Uterus (tissue), 4 donors: ENCODE data around the gene TBC1D3K. TPM values are rescaled to one million over a fixed set of nuclear protein-coding genes. Genes with fewer than 3 reads are reported as not detected.
"Not testable (repeated sequence)": the region's sequence is repeated elsewhere in the genome, so short reads cannot be mapped to it uniquely, and the experiment has no call there.

Source experiments
- DNase-seq, 2 donors: peaks; one replicate each; pipeline ENCODE4 v3.0.0-alpha.2; 2019 to 2020
- H3K27ac ChIP-seq, 2 donors: fragments of 200-600 bp; sonication (generic); 1 replicate in 1 of 2; 2 replicates in 1 of 2; pipeline ENCODE4 v1.5.1; 2016 to 2018
- H3K27me3 ChIP-seq, 2 donors: fragments of 200-600 bp; sonication (generic); one replicate each; pipeline ENCODE4 v1.5.1; 2018 to 2019; ENCODE audit warnings: control low read depth in 1 of 2
- H3K36me3 ChIP-seq, 2 donors: fragments of 200-600 bp; sonication (generic); one replicate each; pipeline ENCODE4 v1.5.1; 2019; ENCODE audit warnings: control low read depth in 1 of 2
- H3K4me1 ChIP-seq, 2 donors: fragments of 200-600 bp; sonication (generic); one replicate each; pipeline ENCODE4 v1.5.1; 2018 to 2019; ENCODE audit warnings: control low read depth in 1 of 2
- H3K4me3 ChIP-seq, 2 donors: fragments of 200-600 bp; sonication (generic); 1 replicate in 1 of 2; 2 replicates in 1 of 2; pipeline ENCODE4 v1.5.1; 2018 to 2019; ENCODE audit warnings: mild to moderate bottlenecking in 1 of 2
- H3K9me3 ChIP-seq, 2 donors: fragments of 200-600 bp; sonication (generic); one replicate each; pipeline ENCODE4 v1.5.1; 2019; ENCODE audit warnings: control low read depth in 1 of 2
- CTCF ChIP-seq, 4 experiments: fragments of 200-600 bp in 2 of 4; fragments of 450-650 bp in 2 of 4; sonication (generic) in 2 of 4; IDR thresholded peaks; one replicate each; pipeline ENCODE4 v1.5.1; 2016 to 2019; ENCODE audit warnings: antibody characterized with exemption in 4 of 4, mild to moderate bottlenecking in 2 of 4, moderate library complexity in 1 of 4
- POLR2A ChIP-seq, 2 donors: fragments of 450-650 bp; IDR thresholded peaks; one replicate each; pipeline ENCODE4 v1.6.1; 2016; ENCODE audit warnings: antibody characterized with exemption in 2 of 2, mild to moderate bottlenecking in 1 of 2, moderate library complexity in 1 of 2
- intact Hi-C: fragments of 100-400 bp; cut with DNase I; formaldehyde crosslinking; loops from one replicate; pipeline ENCODE4 v1.15.1; 2023; ENCODE audit warnings: low total_unique reads
- small RNA-seq: library from RNA; depleted of rRNA; stranded (forward); fragments of <200 nt; gene quantifications from one replicate; pipeline ENCODE3, GENCODE V24; 2016
- total RNA-seq, 4 donors: library from RNA; depleted of rRNA in 3 of 4; stranded (reverse); fragments of >200 nt in 3 of 4; gene quantifications; one replicate each; pipeline versions ENCODE4 v1.1.0 to v1.2.4, GENCODE V29; 2014 to 2023
- donor health status: DM: yes; HTN: yes; CAD: no.

TBC1D3K gene
- not detected for total RNA-seq

- H3K27me3 ChIP-seq, H3K36me3 ChIP-seq, H3K9me3 ChIP-seq, intact Hi-C loops, H3K4me3 ChIP-seq, DNase-seq, H3K27ac ChIP-seq, H3K4me1 ChIP-seq: not testable (repeated sequence)
These were observed at the start of gene TBC1D3K for GRCh38 chr17:37924115-37924514. Gene TBC1D3K, plus strand, starts transcription at chr17:37924415. Its CDS starts 1,585 bp downstream, at chr17:37926000.

GRCh38 chr17:37884516-37884915 lies 39.7 kb upstream of the TBC1D3K start:
- H3K4me3 ChIP-seq, result no peak overlapping the region
- H3K36me3 ChIP-seq, result no peaks in the 10 kb centered on the region
- H3K9me3 ChIP-seq, result no peaks in the 10 kb centered on the region
- TF ChIP-seq POLR2A (IDR thresholded peaks at IDR 0.05) (no peak), CTCF (IDR thresholded peaks at IDR 0.05) (no peak)
- H3K27ac ChIP-seq, result no peak overlapping the region
- no peak for DNase-seq
- H3K4me1 ChIP-seq, result no peaks in the 10 kb centered on the region
- no peaks in the 10 kb centered on the region for H3K27me3 ChIP-seq
- intact Hi-C loops, result no loop called here

- intact Hi-C loops, result no loop called here
- H3K27me3 ChIP-seq, result no peaks in the 10 kb centered on the region
- no peak overlapping the region for H3K27ac ChIP-seq
- DNase-seq, result no peak
- H3K9me3 ChIP-seq, result no peaks in the 10 kb centered on the region
- H3K36me3 ChIP-seq, result no peaks in the 10 kb centered on the region
- no peak for TF ChIP-seq POLR2A (IDR thresholded peaks at IDR 0.05)
- TF ChIP-seq CTCF (IDR thresholded peaks at IDR 0.05), result no peak
- H3K4me3 ChIP-seq, result no peak overlapping the region
- no peaks in the 10 kb centered on the region for H3K4me1 ChIP-seq
These were observed 39.1 kb upstream of the TBC1D3K start for GRCh38 chr17:37885136-37885535.

- no peak for DNase-seq
- no peaks in the 10 kb centered on the region for H3K4me1 ChIP-seq
- intact Hi-C loops, result no loop called here
- no peak overlapping the region for H3K27ac ChIP-seq
- H3K27me3 ChIP-seq, result no peaks in the 10 kb centered on the region
- no peaks in the 10 kb centered on the region for H3K36me3 ChIP-seq
- no peaks in the 10 kb centered on the region for H3K9me3 ChIP-seq
- TF ChIP-seq CTCF (IDR thresholded peaks at IDR 0.05), result no peak
- TF ChIP-seq POLR2A (IDR thresholded peaks at IDR 0.05), result no peak
- H3K4me3 ChIP-seq, result no peak overlapping the region
These were observed 35.3 kb upstream of the TBC1D3K start for GRCh38 chr17:37888881-37889280.

- intact Hi-C loops, DNase-seq, H3K27me3 ChIP-seq: not testable (repeated sequence)
These were observed 27.3 kb upstream of the TBC1D3K start for GRCh38 chr17:37896961-37897360.

More at GRCh38 chr17:37896961-37897360, 27.3 kb upstream of the TBC1D3K start:
- H3K4me1 ChIP-seq, H3K9me3 ChIP-seq, H3K27ac ChIP-seq, H3K36me3 ChIP-seq, H3K4me3 ChIP-seq: not testable (repeated sequence)

Small RNA genes within 50 kb of the gene (small RNA-seq; reads per million reads assigned to genes)
- gene RF00001, result not detected
- gene RNU6-489P, result not detected

Other genes with a start within 250 kb of the TBC1D3K start
- gene HNF1B, start 179.4 kb upstream of the TBC1D3K start, total RNA-seq, result 1 to 10 TPM in 1 of 4 donors, under 1 TPM in 1, not detected in 2; 0.29 to 1.5 TPM
- 10 to 100 TPM in 1 of 4 donors, 1 to 10 TPM in 3; 2.4 to 19.9 (median 8.8) TPM for gene TBC1D3L, start 64.6 kb downstream of the TBC1D3K start, total RNA-seq
- 1 to 10 TPM in 2 of 4 donors, not detected in 2; 1.3 to 2.0 TPM for gene TBC1D3D, start 79.6 kb downstream of the TBC1D3K start, total RNA-seq
- gene TBC1D3C, start 144.2 kb downstream of the TBC1D3K start, total RNA-seq, result under 1 TPM in 1 of 4 donors, not detected in 3; 0.35 TPM
- gene TBC1D3E, start 203.5 kb downstream of the TBC1D3K start, total RNA-seq, result not detected